HFFc6 (cell line): ENCODE data around the gene AMMECR1L. TPM values are rescaled to one million over a fixed set of nuclear protein-coding genes. Genes with fewer than 3 reads are reported as not detected.

Experiments
- DNase-seq: peaks from one replicate; pipeline ENCODE4 v3.0.0-alpha.2; 2018
- H3K27ac Mint-ChIP-seq: 2 replicates; pipeline ENCODE4 v1.8.0; 2020; ENCODE audit warnings: mild to moderate bottlenecking, mixed read lengths
- H3K27me3 Mint-ChIP-seq: 2 replicates; pipeline ENCODE4 v1.8.0; 2021; ENCODE audit warnings: mild to moderate bottlenecking, moderate library complexity, mixed read lengths; ENCODE audit not compliant: insufficient read depth
- H3K36me3 Mint-ChIP-seq: 2 replicates; pipeline ENCODE4 v1.8.0; 2021; ENCODE audit warnings: low read depth, mixed read lengths
- H3K4me1 Mint-ChIP-seq: 2 replicates; pipeline ENCODE4 v1.8.0; 2020; ENCODE audit warnings: low read depth, mixed read lengths
- H3K4me3 Mint-ChIP-seq: 2 replicates; pipeline ENCODE4 v1.8.0; 2020; ENCODE audit warnings: mild to moderate bottlenecking, moderate library complexity, mixed read lengths
- H3K9me3 Mint-ChIP-seq: 2 replicates; pipeline ENCODE4 v1.8.0; 2020; ENCODE audit warnings: mild to moderate bottlenecking, mixed read lengths
- CTCF ChIP-seq: fragments of 200-600 bp; sonication (generic); IDR thresholded peaks from 2 replicates; pipeline ENCODE4 v1.5.0; 2021; ENCODE audit warnings: antibody characterized with exemption, mild to moderate bottlenecking
- total RNA-seq, 6 experiments: library from RNA; stranded (reverse); fragmentation: NEBNext Ultra II Directional; extraction: Animal tissue kit (Norgen Biotek cat#: 25700); gene quantifications; 2 replicates in 1 of 6; 3 replicates in 5 of 6; pipeline ENCODE4 v1.2.3, GENCODE V29; 2021

The AMMECR1L gene
- total RNA-seq, 6 experiments from 2014 or later = 13.9 to 18.2 (median 14.8) TPM

DNA sequence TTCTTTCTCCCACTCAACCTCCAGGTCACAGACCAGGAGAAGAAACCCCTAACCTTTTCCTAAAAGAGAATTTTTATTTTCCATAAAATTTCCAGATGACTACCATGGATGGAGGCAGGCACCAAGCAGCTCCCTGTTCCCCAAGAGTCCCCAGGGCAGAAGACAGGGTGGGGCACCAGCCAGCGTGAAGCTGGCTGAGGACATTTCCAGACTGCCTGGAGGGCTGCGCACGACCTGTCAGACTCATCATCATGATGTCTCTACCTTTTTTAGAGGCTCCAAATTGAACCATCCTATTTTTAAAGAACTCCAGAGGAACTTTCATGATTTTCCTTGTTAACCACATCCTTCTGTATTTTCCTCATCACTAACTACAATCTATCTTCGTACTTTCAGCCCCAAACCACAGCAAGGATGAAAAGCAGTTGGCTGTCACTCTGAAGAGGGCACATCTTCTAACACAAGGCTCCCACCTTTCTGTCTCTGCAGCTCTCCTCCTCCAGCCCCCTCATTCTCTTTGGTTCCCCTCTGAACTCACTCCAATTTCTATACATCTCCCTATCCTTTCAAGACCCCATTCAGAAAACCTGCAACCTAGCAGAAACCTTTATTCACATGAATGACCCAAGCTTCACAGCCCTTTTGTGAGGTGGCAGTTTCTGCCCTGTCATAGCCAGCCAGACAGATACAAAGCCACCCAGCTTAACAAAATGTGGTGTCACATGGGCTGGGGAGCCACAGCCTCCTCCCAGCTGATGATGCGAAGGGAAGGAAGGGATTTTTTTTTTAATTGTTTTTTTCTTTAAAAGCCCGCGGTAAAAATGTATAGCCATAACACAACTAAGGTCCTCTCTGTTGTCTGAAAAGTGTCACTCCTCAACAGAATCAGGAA is 11.1 kb downstream of the AMMECR1L start:
- Mint-ChIP-seq H3K9me3 (no peaks in the 10 kb centered on the region), H3K4me3 (no peak overlapping the region), H3K36me3 (peaks cover 32% of the 10 kb centered on the region), H3K27me3 (no peaks in the 10 kb centered on the region; the same call in 1 of the 2 replicates), H3K27ac (peak overlapping the region; percentile 37), H3K4me1 (peaks cover 24% of the 10 kb centered on the region)
- DNase-seq = no peak
- TF ChIP-seq CTCF = no peak

DNA sequence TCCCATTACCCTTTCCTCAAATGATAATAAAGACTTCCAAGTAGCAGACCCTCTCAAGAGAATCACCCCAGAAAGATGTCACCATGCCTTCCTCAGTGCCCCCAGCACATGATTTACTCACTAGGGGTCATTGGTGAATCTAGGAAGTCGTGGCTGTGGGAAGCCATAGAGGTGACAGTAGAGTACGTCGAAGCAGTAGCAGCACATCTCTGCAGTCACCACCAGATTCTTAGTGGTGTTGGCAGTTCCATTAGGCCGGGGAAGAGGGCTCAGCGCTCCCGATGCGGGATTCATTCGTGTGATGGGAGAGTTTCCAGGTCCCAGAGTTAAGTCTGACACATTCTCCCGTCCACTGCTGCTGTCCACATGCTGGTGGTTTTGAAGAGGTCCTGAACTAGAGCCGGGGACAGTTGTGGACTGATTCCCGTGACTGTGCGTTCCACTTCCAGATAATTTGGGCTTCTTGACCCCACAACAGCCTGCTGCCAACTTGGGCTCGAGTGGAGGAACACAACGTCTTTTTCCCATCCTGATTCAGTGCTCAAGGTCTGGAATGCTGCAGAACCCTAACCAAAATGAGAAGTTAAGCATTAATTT is 12.0 kb downstream of the AMMECR1L start:
- H3K9me3 Mint-ChIP-seq = no peaks in the 10 kb centered on the region
- H3K27me3 Mint-ChIP-seq = no peaks in the 10 kb centered on the region; the same call in 1 of the 2 replicates
- DNase-seq = no peak
- H3K36me3 Mint-ChIP-seq = peaks cover 23% of the 10 kb centered on the region
- no peak for TF ChIP-seq CTCF
- no peak overlapping the region for H3K27ac Mint-ChIP-seq
- no peak overlapping the region for H3K4me3 Mint-ChIP-seq
- H3K4me1 Mint-ChIP-seq = peaks cover 24% of the 10 kb centered on the region

GRCh38 chr2:127872354-127872753 is 13.4 kb downstream of the AMMECR1L start:
- DNase-seq = no peak
- H3K27ac Mint-ChIP-seq = peak overlapping the region; percentile 45; the same call in 1 of the 2 replicates
- no peak overlapping the region for H3K4me3 Mint-ChIP-seq
- H3K4me1 Mint-ChIP-seq = peaks cover 12% of the 10 kb centered on the region; the same call in 1 of the 2 replicates
- no peaks in the 10 kb centered on the region for H3K9me3 Mint-ChIP-seq
- TF ChIP-seq CTCF = no peak
- peaks cover 22% of the 10 kb centered on the region for H3K36me3 Mint-ChIP-seq
- H3K27me3 Mint-ChIP-seq = no peaks in the 10 kb centered on the region; the same call in 1 of the 2 replicates

- Mint-ChIP-seq H3K27me3 (no peaks in the 10 kb centered on the region; the same call in none of the 2 replicates), H3K4me3 (no peak overlapping the region), H3K36me3 (peaks cover 27% of the 10 kb centered on the region), H3K9me3 (no peaks in the 10 kb centered on the region), H3K27ac (no peak overlapping the region), H3K4me1 (peaks cover 8% of the 10 kb centered on the region; the same call in 1 of the 2 replicates)
- DNase-seq = no peak
- no peak for TF ChIP-seq CTCF
These were observed 19.8 kb downstream of the AMMECR1L start for GRCh38 chr2:127865926-127866325.

DNA sequence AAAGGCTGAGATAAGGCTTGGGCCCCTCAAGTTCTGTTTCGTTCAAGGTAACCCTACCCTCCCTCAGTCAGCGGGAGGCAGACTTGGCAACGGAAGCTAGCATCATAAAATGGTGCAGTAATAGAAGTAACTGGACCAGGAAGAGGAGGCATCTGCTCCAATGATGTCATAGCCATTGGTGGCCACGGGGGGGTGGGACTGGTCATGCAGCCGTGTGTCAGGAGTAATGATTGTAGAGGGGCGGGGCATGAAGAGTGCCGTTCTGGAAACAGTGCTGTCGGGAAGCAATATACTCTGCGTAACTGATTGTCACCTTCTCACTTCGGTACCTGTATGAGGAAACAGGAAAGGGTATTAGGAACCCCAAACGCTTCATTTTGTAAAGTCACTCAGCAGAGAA is 20.9 kb downstream of the AMMECR1L start:
- Mint-ChIP-seq H3K4me3 (no peak overlapping the region), H3K27ac (no peak overlapping the region), H3K27me3 (no peaks in the 10 kb centered on the region; the same call in none of the 2 replicates), H3K36me3 (peaks cover 27% of the 10 kb centered on the region), H3K4me1 (peaks cover 8% of the 10 kb centered on the region; the same call in 1 of the 2 replicates), H3K9me3 (no peaks in the 10 kb centered on the region)
- TF ChIP-seq CTCF = peak; percentile 54
- DNase-seq = no peak
